ENCODE data around the gene SPTLC3.

GRCh38 chr20:13121840-13122515, 113.2 kb downstream of the SPTLC3 start:
- TF ChIP-seq CTCF (IDR thresholded peaks at IDR 0.05; ENCODE audit: poor library complexity): no peak
- TF ChIP-seq EZH2phosphoT487 (IDR thresholded peaks at IDR 0.05; ENCODE audit: low read depth, severe bottlenecking, unreplicated experiment): no peak
